Trophoblast cell (in vitro differentiated cells and primary cell): ENCODE results near the gene MINPP1.
A peak's percentile ranks its signal among the peaks of the same experiment; 100 is the strongest.
"Not testable (repeated sequence)": the region's sequence is repeated elsewhere in the genome, so short reads cannot be mapped to it uniquely, and the experiment has no call there.

Experiments used
- DNase-seq, 2 donors: peaks; one replicate each; pipeline ENCODE4 v3.0.0-alpha.2; 2016
- H2AFZ ChIP-seq: 2 replicates; pipeline ENCODE4 v1.6.1; 2013; ENCODE audit warnings: low read length, moderate library complexity, mild to moderate bottlenecking; ENCODE audit not compliant: insufficient read depth, poor library complexity
- H2AK5ac ChIP-seq: 2 replicates; pipeline ENCODE4 v1.6.1; 2013; ENCODE audit warnings: mild to moderate bottlenecking, low read length
- H2BK120ac ChIP-seq: 2 replicates; pipeline ENCODE4 v1.6.1; 2013; ENCODE audit warnings: low read length, mild to moderate bottlenecking, moderate library complexity; ENCODE audit not compliant: insufficient read depth, poor library complexity
- H2BK12ac ChIP-seq: 2 replicates; pipeline ENCODE4 v1.6.1; 2013; ENCODE audit warnings: mild to moderate bottlenecking, low read length, moderate library complexity
- H2BK5ac ChIP-seq: 2 replicates; pipeline ENCODE4 v1.6.1; 2013; ENCODE audit warnings: low read length, low read depth, moderate library complexity, mild to moderate bottlenecking; ENCODE audit not compliant: poor library complexity
- H3K14ac ChIP-seq: 2 replicates; pipeline ENCODE4 v1.6.1; 2013; ENCODE audit warnings: mild to moderate bottlenecking, low read length
- H3K18ac ChIP-seq: 2 replicates; pipeline ENCODE4 v1.6.1; 2013; ENCODE audit warnings: mild to moderate bottlenecking, low read length
- H3K23ac ChIP-seq: 2 replicates; pipeline ENCODE4 v1.6.1; 2013; ENCODE audit warnings: low read length
- H3K27ac ChIP-seq: 2 replicates; pipeline ENCODE4 v1.5.1; 2013; ENCODE audit warnings: low read depth, mild to moderate bottlenecking, inconsistent platforms, low read length, moderate library complexity
- H3K27me3 ChIP-seq: 2 replicates; pipeline ENCODE4 v1.6.1; 2013; ENCODE audit warnings: inconsistent platforms, mild to moderate bottlenecking, low read length, moderate library complexity; ENCODE audit not compliant: insufficient read depth
- H3K36me3 ChIP-seq, 2 experiments: 1 replicate in 1 of 2; 2 replicates in 1 of 2; pipeline ENCODE4 v1.6.1; 2013; ENCODE audit warnings: low read length in 2 of 2, mild to moderate bottlenecking in 2 of 2, moderate library complexity in 1 of 2; ENCODE audit not compliant: insufficient read depth in 2 of 2, control insufficient read depth in 1 of 2
- H3K4ac ChIP-seq: 2 replicates; pipeline ENCODE4 v1.6.1; 2013; ENCODE audit warnings: low read depth, mild to moderate bottlenecking, low read length, moderate library complexity
- H3K4me1 ChIP-seq, 2 experiments: 1 replicate in 1 of 2; 2 replicates in 1 of 2; pipeline ENCODE4 v1.6.1; 2013; ENCODE audit warnings: low read length in 2 of 2, mild to moderate bottlenecking in 2 of 2, moderate library complexity in 1 of 2; ENCODE audit not compliant: insufficient read depth in 2 of 2, control insufficient read depth in 1 of 2
- H3K4me2 ChIP-seq: 2 replicates; pipeline ENCODE4 v1.6.1; 2013; ENCODE audit warnings: inconsistent platforms, mild to moderate bottlenecking, low read length, moderate library complexity
- H3K4me3 ChIP-seq: 2 replicates; pipeline ENCODE4 v1.5.1; 2013; ENCODE audit warnings: mild to moderate bottlenecking, low read depth, low read length, inconsistent platforms
- H3K79me1 ChIP-seq: one replicate; pipeline ENCODE4 v1.6.1; 2013; ENCODE audit warnings: low read length
- H3K79me2 ChIP-seq: 2 replicates; pipeline ENCODE4 v1.6.1; 2013; ENCODE audit warnings: low read length, mild to moderate bottlenecking; ENCODE audit not compliant: control insufficient read depth, insufficient read depth, poor library complexity
- H3K9ac ChIP-seq: 2 replicates; pipeline ENCODE4 v1.6.1; 2013; ENCODE audit warnings: mild to moderate bottlenecking, low read length
- H3K9me3 ChIP-seq: 2 replicates; pipeline ENCODE4 v1.6.1; 2013; ENCODE audit warnings: low read depth, mild to moderate bottlenecking, control low read depth, inconsistent platforms, low read length; ENCODE audit not compliant: insufficient read depth
- H4K12ac ChIP-seq: 2 replicates; pipeline ENCODE4 v1.6.1; 2013; ENCODE audit warnings: low read depth, mild to moderate bottlenecking, low read length, moderate library complexity
- H4K8ac ChIP-seq: 2 replicates; pipeline ENCODE4 v1.6.1; 2013; ENCODE audit warnings: low read depth, mild to moderate bottlenecking, low read length, moderate library complexity
- H4K91ac ChIP-seq: one replicate; pipeline ENCODE4 v1.6.1; 2013; ENCODE audit warnings: low read depth, mild to moderate bottlenecking, low read length, moderate library complexity
- WGBS: extraction: QIAGEN DNeasy Blood & Tissue Kit; methylation state at CpG from one replicate; pipeline ENCODE4 v1.1.7; 2013; ENCODE audit warnings: missing lambda C conversion rate; ENCODE audit not compliant: insufficient read length, insufficient coverage; ENCODE audit errors: extremely low coverage; 5-methylcytosine and 5-hydroxymethylcytosine counted together

Gene MINPP1

GRCh38 chr10:87497386-87497785 lies 7.3 kb upstream of the MINPP1 start:
- not testable (repeated sequence) for H3K79me1 ChIP-seq, H3K36me3 ChIP-seq, H3K4me1 ChIP-seq, H2BK5ac ChIP-seq, H2AFZ ChIP-seq, H2BK12ac ChIP-seq, H3K14ac ChIP-seq, H3K23ac ChIP-seq, H2AK5ac ChIP-seq, H3K4me3 ChIP-seq, H3K4ac ChIP-seq, H4K8ac ChIP-seq, DNase-seq, H3K27ac ChIP-seq, H3K9ac ChIP-seq, H3K4me2 ChIP-seq, H4K91ac ChIP-seq, H2BK120ac ChIP-seq, H4K12ac ChIP-seq, H3K79me2 ChIP-seq, H3K9me3 ChIP-seq, H3K27me3 ChIP-seq, H3K18ac ChIP-seq
- WGBS = no CpG with 5 or more reads among the region's 2 CpGs

DNA sequence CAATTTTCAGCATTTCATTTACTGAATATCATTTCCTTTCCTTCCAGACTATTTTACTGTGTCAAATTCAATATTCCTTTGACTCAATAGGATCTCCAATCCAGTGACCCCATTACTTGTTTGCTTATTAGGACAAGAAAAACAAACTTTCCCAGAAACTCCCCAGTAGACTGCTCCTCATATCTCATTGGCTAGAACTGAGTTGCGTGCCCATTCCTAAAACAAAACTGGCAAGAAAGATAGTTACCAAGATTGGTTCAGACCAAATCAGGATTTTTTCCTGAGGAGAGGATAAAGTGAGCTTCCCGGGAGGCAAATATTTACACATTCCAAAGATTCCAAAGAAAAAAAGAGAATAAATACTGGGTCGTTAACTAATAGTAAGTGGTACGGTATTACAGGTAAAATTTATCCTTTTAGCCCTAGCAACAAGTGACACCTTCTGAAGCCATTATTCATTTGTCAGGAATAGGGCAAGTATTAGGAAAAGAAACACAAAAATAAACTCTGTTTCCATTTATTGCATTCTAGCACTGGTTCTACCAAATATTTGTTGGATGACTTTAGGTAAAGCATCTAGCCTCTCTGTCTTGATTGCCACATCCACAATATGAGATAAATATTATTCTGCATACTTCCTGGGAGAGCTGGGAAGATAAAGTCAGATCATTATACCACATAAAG lies 6.4 kb upstream of the MINPP1 start:
- not testable (repeated sequence) for H2BK120ac ChIP-seq
- no CpG with 5 or more reads among the region's 4 CpGs for WGBS

GRCh38 chr10:87500646-87501048 lies 4.0 kb upstream of the MINPP1 start:
- Histone ChIP-seq H3K9ac (no peak overlapping the region), H3K4me1 (peaks cover 0 to 1% of the 10 kb centered on the region in 2 experiments), H4K91ac (no peak overlapping the region)

More for the DNA sequence above, 6.4 kb upstream of the MINPP1 start:
- not testable (repeated sequence) for H3K9me3 ChIP-seq, H3K23ac ChIP-seq, H3K4me2 ChIP-seq, H3K27ac ChIP-seq, H3K4me1 ChIP-seq, H3K27me3 ChIP-seq, H2AFZ ChIP-seq, H4K91ac ChIP-seq, H3K36me3 ChIP-seq, H4K8ac ChIP-seq, H3K9ac ChIP-seq, H4K12ac ChIP-seq, H3K79me1 ChIP-seq, H2BK5ac ChIP-seq, H2AK5ac ChIP-seq, H2BK12ac ChIP-seq, H3K4me3 ChIP-seq, H3K79me2 ChIP-seq, H3K4ac ChIP-seq, H3K14ac ChIP-seq, H3K18ac ChIP-seq
- DNase-seq = peak; percentile 0 to 71

DNA sequence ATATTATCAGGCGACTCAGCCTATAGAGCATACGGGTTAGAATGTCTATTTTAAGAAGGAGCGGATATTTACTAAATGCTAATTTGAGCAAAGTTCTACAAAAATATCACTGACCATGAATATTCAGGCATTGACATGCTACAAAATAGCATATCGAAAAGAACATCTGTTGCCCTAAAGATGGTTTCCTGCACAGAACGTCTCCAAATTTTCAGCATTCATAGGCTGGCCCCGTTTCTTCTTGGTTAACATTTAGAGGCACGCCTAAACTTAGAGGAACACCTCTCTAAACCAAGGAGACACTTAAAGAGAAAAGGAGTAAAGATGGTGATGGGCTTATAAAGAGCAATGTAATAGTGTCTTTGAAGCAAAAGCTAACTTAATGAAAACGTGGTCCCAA lies 1.3 kb upstream of the MINPP1 start:
- H2AFZ ChIP-seq = no peak overlapping the region
- no peak overlapping the region for H2AK5ac ChIP-seq
- no peak overlapping the region for H3K23ac ChIP-seq
- H3K27ac ChIP-seq = no peak overlapping the region
- H4K8ac ChIP-seq = no peak overlapping the region
- WGBS = no CpG with 5 or more reads among the region's 8 CpGs
- H3K9ac ChIP-seq = no peak overlapping the region
- H3K4me3 ChIP-seq = no peak overlapping the region
- H4K12ac ChIP-seq = no peak overlapping the region
- H2BK120ac ChIP-seq = no peak overlapping the region
- H2BK5ac ChIP-seq = no peak overlapping the region
- peaks cover 6% of the 10 kb centered on the region for H3K79me1 ChIP-seq
- H4K91ac ChIP-seq = no peak overlapping the region
- no peaks in the 10 kb centered on the region for H3K27me3 ChIP-seq
- no peak for DNase-seq
- no peak overlapping the region for H3K14ac ChIP-seq
- H3K4ac ChIP-seq = no peak overlapping the region
- H3K36me3 ChIP-seq = no peaks in the 10 kb centered on the region
- peaks cover 0 to 2% of the 10 kb centered on the region in 2 experiments for H3K4me1 ChIP-seq
- H3K18ac ChIP-seq = no peak overlapping the region
- H3K9me3 ChIP-seq = peaks cover 3% of the 10 kb centered on the region
- peaks cover 2% of the 10 kb centered on the region for H3K79me2 ChIP-seq
- no peak overlapping the region for H2BK12ac ChIP-seq
- no peak overlapping the region for H3K4me2 ChIP-seq

More at GRCh38 chr10:87500646-87501048, 4.0 kb upstream of the MINPP1 start:
- Histone ChIP-seq H4K12ac (no peak overlapping the region), H3K36me3 (no peaks in the 10 kb centered on the region), H2BK120ac (no peak overlapping the region), H3K4me2 (no peak overlapping the region), H2AK5ac (no peak overlapping the region), H3K23ac (no peak overlapping the region), H3K79me2 (peaks cover 2% of the 10 kb centered on the region), H2AFZ (no peak overlapping the region), H2BK5ac (no peak overlapping the region), H3K27me3 (no peaks in the 10 kb centered on the region), H3K4me3 (no peak overlapping the region), H3K79me1 (peaks cover 6% of the 10 kb centered on the region), H3K27ac (no peak overlapping the region), H3K9me3 (peaks cover 3% of the 10 kb centered on the region), H3K14ac (no peak overlapping the region), H3K4ac (no peak overlapping the region), H4K8ac (no peak overlapping the region), H2BK12ac (no peak overlapping the region), H3K18ac (no peak overlapping the region)
- no peak for DNase-seq
- WGBS = no CpG with 5 or more reads among the region's 3 CpGs
